Kidney (tissue), 14 donors: ENCODE data around the gene DLGAP1. TPM values are rescaled to one million over a fixed set of nuclear protein-coding genes. Genes with fewer than 3 reads are reported as not detected.

Source experiments
- DNase-seq, 5 donors: peaks; one replicate each; pipeline ENCODE4 v3.0.0-alpha.2; 2013 to 2020
- FAIRE-seq: peaks from 2 replicates; lab custom pipeline; 2012; peaks lifted over from hg19 to GRCh38; lab: Jason Lieb, UNC
- H3K27ac ChIP-seq, 2 donors: one replicate each; pipeline ENCODE4 v1.7.0; 2013; ENCODE audit warnings: low read depth in 2 of 2, low read length in 2 of 2, inconsistent platforms in 1 of 2
- H3K27me3 ChIP-seq: one replicate; pipeline ENCODE4 v1.7.1; 2013; ENCODE audit warnings: low read length, inconsistent platforms; ENCODE audit not compliant: control insufficient read depth, insufficient read depth
- H3K36me3 ChIP-seq, 3 donors: one replicate each; pipeline versions ENCODE4 v1.7.0 to v1.7.1; 2013; ENCODE audit warnings: low read length in 3 of 3, control low read depth in 1 of 3, inconsistent platforms in 1 of 3; ENCODE audit not compliant: insufficient read depth in 3 of 3, control insufficient read depth in 2 of 3
- H3K4me1 ChIP-seq, 3 donors: one replicate each; pipeline versions ENCODE4 v1.7.0 to v1.7.1; 2013; ENCODE audit warnings: low read length in 3 of 3, inconsistent platforms in 1 of 3, low read depth in 1 of 3; ENCODE audit not compliant: control insufficient read depth in 2 of 3, insufficient read depth in 2 of 3
- H3K4me3 ChIP-seq, 3 donors: one replicate each; pipeline versions ENCODE4 v1.7.0 to v1.8.1; 2013; ENCODE audit warnings: low read length in 3 of 3, control low read depth in 1 of 3, inconsistent platforms in 1 of 3
- H3K9ac ChIP-seq, 3 donors: one replicate each; pipeline versions ENCODE4 v1.7.0 to v1.7.1; 2013; ENCODE audit warnings: low read length in 3 of 3, control low read depth in 1 of 3, inconsistent platforms in 1 of 3
- H3K9me3 ChIP-seq, 3 donors: one replicate each; pipeline versions ENCODE4 v1.7.0 to v1.7.1; 2013; ENCODE audit warnings: low read length in 3 of 3, control low read depth in 1 of 3, inconsistent platforms in 1 of 3; ENCODE audit not compliant: control insufficient read depth in 2 of 3, insufficient read depth in 1 of 3
- intact Hi-C: fragments of 100-400 bp; cut with DNase I; formaldehyde crosslinking; loops from one replicate; pipeline ENCODE4 v1.11.1; 2022
- polyA plus RNA-seq: library from polyadenylated mRNA; stranded (reverse); fragments of 350-450 nt; fragmentation: Illumina TruSeq; extraction: RNeasy Lipid Tissue Mini Kit (QIAGEN cat#74804); gene quantifications from one replicate; pipeline ENCODE4 v1.2.3, GENCODE V29; 2014; ENCODE audit warnings: low read depth, low replicate concordance; ENCODE audit not compliant: insufficient read depth
- total RNA-seq: library from RNA; stranded (reverse); fragmentation: NEBNext Ultra II Directional; extraction: Animal tissue kit (Norgen Biotek cat#: 25700); gene quantifications from one replicate; pipeline ENCODE4 v1.2.1, GENCODE V29; 2021
- TF ChIP-seq, protein P1 (sequence below): IDR thresholded peaks from 3 replicates; pipeline ENCODE4 v1.5.1; 2012; ENCODE audit warnings: mild to moderate bottlenecking, moderate library complexity, borderline replicate concordance; ENCODE audit not compliant: insufficient read depth; ENCODE audit errors: extremely low read depth
- donor health status: control.
- donor health status: control.
- donor health status: control.
- donor health status: control.
- donor health status: control.
- donor health status: DM: yes; HTN: yes; CAD: no.
- donor health status: Normal renal cell carcinoma (clear cell type).

Gene DLGAP1
- total and polyA plus RNA-seq, 2 donors from 2014 or later: 1.2 to 32.8 TPM

GRCh38 chr18:4416976-4417375 is 38.1 kb downstream of the DLGAP1 start:
- Histone ChIP-seq H3K4me3 (no peak overlapping the region), H3K9ac (no peak overlapping the region), H3K4me1 (no peaks in the 10 kb centered on the region), H3K27me3 (no peaks in the 10 kb centered on the region), H3K36me3 (no peaks in the 10 kb centered on the region), H3K9me3 (no peaks in the 10 kb centered on the region), H3K27ac (no peak overlapping the region)
- no peak for FAIRE-seq
- TF ChIP-seq, protein P1, sequence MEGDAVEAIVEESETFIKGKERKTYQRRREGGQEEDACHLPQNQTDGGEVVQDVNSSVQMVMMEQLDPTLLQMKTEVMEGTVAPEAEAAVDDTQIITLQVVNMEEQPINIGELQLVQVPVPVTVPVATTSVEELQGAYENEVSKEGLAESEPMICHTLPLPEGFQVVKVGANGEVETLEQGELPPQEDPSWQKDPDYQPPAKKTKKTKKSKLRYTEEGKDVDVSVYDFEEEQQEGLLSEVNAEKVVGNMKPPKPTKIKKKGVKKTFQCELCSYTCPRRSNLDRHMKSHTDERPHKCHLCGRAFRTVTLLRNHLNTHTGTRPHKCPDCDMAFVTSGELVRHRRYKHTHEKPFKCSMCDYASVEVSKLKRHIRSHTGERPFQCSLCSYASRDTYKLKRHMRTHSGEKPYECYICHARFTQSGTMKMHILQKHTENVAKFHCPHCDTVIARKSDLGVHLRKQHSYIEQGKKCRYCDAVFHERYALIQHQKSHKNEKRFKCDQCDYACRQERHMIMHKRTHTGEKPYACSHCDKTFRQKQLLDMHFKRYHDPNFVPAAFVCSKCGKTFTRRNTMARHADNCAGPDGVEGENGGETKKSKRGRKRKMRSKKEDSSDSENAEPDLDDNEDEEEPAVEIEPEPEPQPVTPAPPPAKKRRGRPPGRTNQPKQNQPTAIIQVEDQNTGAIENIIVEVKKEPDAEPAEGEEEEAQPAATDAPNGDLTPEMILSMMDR: no peak
- intact Hi-C loops: no loop called here
- peak in 1 of 5 donors; percentile 8 for DNase-seq

DNA sequence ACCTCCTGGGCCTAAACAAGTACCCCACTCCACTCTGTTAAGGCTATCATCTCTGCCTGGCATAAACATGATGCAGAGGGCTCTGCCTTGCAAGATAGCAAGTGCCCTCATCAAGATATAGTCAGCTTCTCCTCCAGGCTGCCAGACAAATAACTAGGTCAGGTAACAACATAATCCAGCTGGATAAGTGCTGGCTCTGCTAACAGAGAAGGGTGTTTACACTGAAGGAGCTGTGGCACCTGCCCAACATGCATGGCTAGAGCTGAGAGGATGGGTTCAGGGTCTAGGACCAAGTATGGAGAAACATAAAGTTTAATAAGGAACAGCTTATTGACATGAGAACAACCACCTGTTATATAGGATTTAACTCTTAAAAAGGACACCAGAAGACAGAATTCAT is 42.8 kb downstream of the DLGAP1 start:
- H3K9ac ChIP-seq: no peak overlapping the region
- DNase-seq (no peak), FAIRE-seq (no peak)
- intact Hi-C loops: no loop called here
- no peak overlapping the region for H3K4me3 ChIP-seq
- H3K27ac ChIP-seq: no peak overlapping the region
- no peaks in the 10 kb centered on the region for H3K4me1 ChIP-seq
- no peaks in the 10 kb centered on the region for H3K9me3 ChIP-seq
- no peaks in the 10 kb centered on the region for H3K27me3 ChIP-seq
- TF ChIP-seq, protein P1: no peak
- no peaks in the 10 kb centered on the region for H3K36me3 ChIP-seq

DNA sequence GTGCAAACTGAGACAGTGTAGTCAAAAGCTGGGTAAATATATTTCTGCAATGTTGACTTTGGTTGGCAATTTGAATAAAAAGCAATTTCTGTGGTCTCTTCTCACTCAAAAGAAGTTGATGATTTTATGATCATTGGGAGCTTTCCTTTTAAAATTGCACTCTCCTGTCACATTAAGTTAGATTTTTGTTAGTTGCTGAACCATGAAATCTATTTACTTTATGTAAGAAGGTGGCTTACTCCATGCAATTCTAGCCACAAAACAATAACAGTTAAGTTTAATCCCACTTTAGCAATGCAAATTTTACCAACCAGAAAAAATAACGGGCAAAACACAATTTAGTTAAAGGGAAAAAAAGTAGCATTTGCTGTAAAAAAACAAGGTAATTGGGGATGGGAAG is 48.3 kb downstream of the DLGAP1 start:
- Histone ChIP-seq H3K4me3 (no peak overlapping the region), H3K27me3 (no peaks in the 10 kb centered on the region), H3K9me3 (no peaks in the 10 kb centered on the region), H3K36me3 (no peaks in the 10 kb centered on the region), H3K27ac (no peak overlapping the region), H3K9ac (no peak overlapping the region), H3K4me1 (no peaks in the 10 kb centered on the region)
- FAIRE-seq (no peak), DNase-seq (no peak)
- TF ChIP-seq, protein P1: no peak
- intact Hi-C loops: no loop called here

- Histone ChIP-seq H3K27ac (no peak overlapping the region), H3K9me3 (no peaks in the 10 kb centered on the region), H3K4me3 (no peak overlapping the region), H3K36me3 (no peaks in the 10 kb centered on the region), H3K9ac (no peak overlapping the region), H3K27me3 (no peaks in the 10 kb centered on the region), H3K4me1 (no peaks in the 10 kb centered on the region)
- DNase-seq: no peak
- FAIRE-seq: no peak
- intact Hi-C loops: no loop called here
- TF ChIP-seq, protein P1: no peak
Measured at GRCh38 chr18:4405965-4406364, 49.1 kb downstream of the DLGAP1 start.
